Measurements from ENCODE around the gene PDS5A. TPM values are rescaled to one million over a fixed set of nuclear protein-coding genes. Genes with fewer than 3 reads are reported as not detected.
A peak's percentile ranks its signal among the peaks of the same experiment; 100 is the strongest.
"Not testable (repeated sequence)": the region's sequence is repeated elsewhere in the genome, so short reads cannot be mapped to it uniquely, and the experiment has no call there.

PDS5A gene
- total RNA-seq, 1 donor from 2014 or later = 82.1 TPM

GRCh38 chr4:39812500-39812899 is 165.2 kb downstream of the PDS5A start:
- Mint-ChIP-seq H3K36me3 (ENCODE audit: low read depth) (peaks cover 4% of the 10 kb centered on the region), H3K27ac (ENCODE audit: unreplicated experiment) (no peak overlapping the region), H3K9me3 (peaks cover 4% of the 10 kb centered on the region)

GRCh38 chr4:39808231-39808749 is 169.4 kb downstream of the PDS5A start:
- no peak for DNase-seq (ENCODE audit: low read depth, low spot score)
- H3K4me1 Mint-ChIP-seq = peaks cover 5% of the 10 kb centered on the region
- no peak overlapping the region for H3K27ac Mint-ChIP-seq (ENCODE audit: unreplicated experiment)
- H3K4me3 Mint-ChIP-seq = no peak overlapping the region
- H3K9me3 Mint-ChIP-seq = peaks cover 4% of the 10 kb centered on the region
- no peak for TF ChIP-seq CTCF (conservative IDR thresholded peaks at IDR 0.05)
- no peaks in the 10 kb centered on the region for H3K27me3 Mint-ChIP-seq (ENCODE audit: low read depth)
- peaks cover 4% of the 10 kb centered on the region for H3K36me3 Mint-ChIP-seq (ENCODE audit: low read depth)

More at GRCh38 chr4:39812500-39812899, 165.2 kb downstream of the PDS5A start:
- no peak for DNase-seq (ENCODE audit: low read depth, low spot score)
- peaks cover 5% of the 10 kb centered on the region for H3K4me1 Mint-ChIP-seq
- H3K4me3 Mint-ChIP-seq = peak overlapping the region; percentile 1
- TF ChIP-seq CTCF (conservative IDR thresholded peaks at IDR 0.05) = no peak
- no peaks in the 10 kb centered on the region for H3K27me3 Mint-ChIP-seq (ENCODE audit: low read depth)

DNA sequence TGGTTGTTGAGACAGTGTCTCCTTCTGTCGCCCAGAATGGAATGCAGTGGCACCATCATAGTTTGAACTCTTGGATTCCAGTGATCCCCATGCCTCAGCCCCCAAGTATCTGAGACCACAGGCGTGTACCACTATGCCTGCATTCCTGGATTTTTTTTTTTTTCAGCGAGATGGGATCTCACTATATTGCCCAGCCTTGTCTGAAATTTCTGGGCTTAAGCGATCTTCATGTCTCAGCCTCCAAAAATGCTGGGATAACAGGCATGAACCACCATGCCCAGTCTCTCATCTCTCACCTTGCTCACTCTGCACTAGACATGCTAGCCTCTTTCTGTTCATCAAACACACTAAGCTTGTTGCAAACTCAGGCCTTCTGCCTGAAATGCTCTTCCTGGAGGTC is 175.7 kb downstream of the PDS5A start:
- no peaks in the 10 kb centered on the region for H3K9me3 Mint-ChIP-seq
- no peak overlapping the region for H3K27ac Mint-ChIP-seq (ENCODE audit: unreplicated experiment)
- H3K27me3 Mint-ChIP-seq (ENCODE audit: low read depth) = no peaks in the 10 kb centered on the region
- H3K4me1 Mint-ChIP-seq = no peaks in the 10 kb centered on the region
- no peak for DNase-seq (ENCODE audit: low read depth, low spot score)
- no peak for TF ChIP-seq CTCF (conservative IDR thresholded peaks at IDR 0.05)
- no peaks in the 10 kb centered on the region for H3K36me3 Mint-ChIP-seq (ENCODE audit: low read depth)
- H3K4me3 Mint-ChIP-seq = no peak overlapping the region

GRCh38 chr4:39792976-39793375 is 184.7 kb downstream of the PDS5A start:
- H3K4me1 Mint-ChIP-seq; H3K27ac Mint-ChIP-seq (ENCODE audit: unreplicated experiment); H3K9me3 Mint-ChIP-seq; H3K4me3 Mint-ChIP-seq; H3K27me3 Mint-ChIP-seq (ENCODE audit: low read depth); DNase-seq (ENCODE audit: low read depth, low spot score); H3K36me3 Mint-ChIP-seq (ENCODE audit: low read depth): not testable (repeated sequence)

GRCh38 chr4:39792529-39792928 is 185.2 kb downstream of the PDS5A start:
- H3K36me3 Mint-ChIP-seq (ENCODE audit: low read depth) = no peaks in the 10 kb centered on the region
- H3K27me3 Mint-ChIP-seq (ENCODE audit: low read depth) = no peaks in the 10 kb centered on the region
- no peak for TF ChIP-seq CTCF (conservative IDR thresholded peaks at IDR 0.05)
- no peaks in the 10 kb centered on the region for H3K9me3 Mint-ChIP-seq
- no peak for DNase-seq (ENCODE audit: low read depth, low spot score)
- H3K27ac Mint-ChIP-seq (ENCODE audit: unreplicated experiment) = no peak overlapping the region
- no peaks in the 10 kb centered on the region for H3K4me1 Mint-ChIP-seq
- H3K4me3 Mint-ChIP-seq = no peak overlapping the region

DNA sequence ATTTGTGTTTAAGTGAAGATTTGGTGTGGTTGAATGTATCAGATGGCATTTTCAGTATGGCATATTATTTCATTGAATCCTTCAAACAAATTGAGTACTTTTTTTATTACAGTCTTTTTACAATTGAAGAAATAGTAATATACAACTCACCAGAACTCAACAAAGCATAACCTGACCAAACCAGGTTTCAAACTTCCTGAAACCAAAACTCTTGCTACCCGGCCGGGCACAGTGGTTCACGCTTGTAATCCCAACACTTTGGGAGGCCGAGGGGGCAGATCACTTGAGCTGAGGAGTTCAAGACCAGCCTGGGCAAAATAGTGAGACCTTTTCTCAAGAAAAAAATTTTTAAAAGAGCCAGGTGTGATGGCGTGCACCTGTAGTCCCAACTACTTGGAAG is 185.6 kb downstream of the PDS5A start:
- Mint-ChIP-seq H3K9me3 (no peaks in the 10 kb centered on the region), H3K4me1 (no peaks in the 10 kb centered on the region), H3K27ac (ENCODE audit: unreplicated experiment) (no peak overlapping the region), H3K4me3 (no peak overlapping the region), H3K27me3 (ENCODE audit: low read depth) (no peaks in the 10 kb centered on the region), H3K36me3 (ENCODE audit: low read depth) (no peaks in the 10 kb centered on the region)
- TF ChIP-seq CTCF (conservative IDR thresholded peaks at IDR 0.05) = no peak
- no peak for DNase-seq (ENCODE audit: low read depth, low spot score)
